ENCODE measurements around the gene PAQR5. TPM values are rescaled to one million over a fixed set of nuclear protein-coding genes. Genes with fewer than 3 reads are reported as not detected.

PAQR5 gene
- total RNA-seq, 2 donors from 2014 or later = 43.6 to 55.6 TPM

- H3K27ac ChIP-seq (ENCODE audit: low read depth, low read length) = no peak overlapping the region
- no peaks in the 10 kb centered on the region for H3K27me3 ChIP-seq (ENCODE audit: control insufficient read depth, insufficient read depth, low read length, poor library complexity, severe bottlenecking)
- no peaks in the 10 kb centered on the region for H3K4me1 ChIP-seq (ENCODE audit: control insufficient read depth, insufficient read depth, low read length)
- Mint-ChIP-seq H3K36me3 (ENCODE audit: low read depth) (peaks cover 48% of the 10 kb centered on the region), H3K4me1 (peaks cover 15% of the 10 kb centered on the region), H3K27me3 (ENCODE audit: insufficient read depth) (no peaks in the 10 kb centered on the region), H3K9me3 (no peaks in the 10 kb centered on the region), H3K4me3 (peak overlapping the region; percentile 89), H3K27ac (peak overlapping the region; percentile 2)
- H3K4me3 ChIP-seq (ENCODE audit: low read length) = peak overlapping the region; percentile 99
- DNase-seq = peak; percentile 40
- peaks cover 38% of the 10 kb centered on the region for H3K36me3 ChIP-seq (ENCODE audit: control insufficient read depth, insufficient read depth, low read length)
- peak overlapping the region; percentile 95 for H3K9ac ChIP-seq (ENCODE audit: extremely low read depth, low read length, poor library complexity, severe bottlenecking)
- no peak for TF ChIP-seq CTCF (conservative IDR thresholded peaks at IDR 0.05)
- no peaks in the 10 kb centered on the region for H3K9me3 ChIP-seq (ENCODE audit: control insufficient read depth, low read length)
- 78 to 81% methylated on average over 4 to 5 of the region's 5 CpGs for WGBS, 2 experiments (ENCODE audit: insufficient coverage in 1 of 2, insufficient read length in 1 of 2)
Measured at GRCh38 chr15:69454953-69455352, 156.2 kb downstream of the PAQR5 start.

DNA sequence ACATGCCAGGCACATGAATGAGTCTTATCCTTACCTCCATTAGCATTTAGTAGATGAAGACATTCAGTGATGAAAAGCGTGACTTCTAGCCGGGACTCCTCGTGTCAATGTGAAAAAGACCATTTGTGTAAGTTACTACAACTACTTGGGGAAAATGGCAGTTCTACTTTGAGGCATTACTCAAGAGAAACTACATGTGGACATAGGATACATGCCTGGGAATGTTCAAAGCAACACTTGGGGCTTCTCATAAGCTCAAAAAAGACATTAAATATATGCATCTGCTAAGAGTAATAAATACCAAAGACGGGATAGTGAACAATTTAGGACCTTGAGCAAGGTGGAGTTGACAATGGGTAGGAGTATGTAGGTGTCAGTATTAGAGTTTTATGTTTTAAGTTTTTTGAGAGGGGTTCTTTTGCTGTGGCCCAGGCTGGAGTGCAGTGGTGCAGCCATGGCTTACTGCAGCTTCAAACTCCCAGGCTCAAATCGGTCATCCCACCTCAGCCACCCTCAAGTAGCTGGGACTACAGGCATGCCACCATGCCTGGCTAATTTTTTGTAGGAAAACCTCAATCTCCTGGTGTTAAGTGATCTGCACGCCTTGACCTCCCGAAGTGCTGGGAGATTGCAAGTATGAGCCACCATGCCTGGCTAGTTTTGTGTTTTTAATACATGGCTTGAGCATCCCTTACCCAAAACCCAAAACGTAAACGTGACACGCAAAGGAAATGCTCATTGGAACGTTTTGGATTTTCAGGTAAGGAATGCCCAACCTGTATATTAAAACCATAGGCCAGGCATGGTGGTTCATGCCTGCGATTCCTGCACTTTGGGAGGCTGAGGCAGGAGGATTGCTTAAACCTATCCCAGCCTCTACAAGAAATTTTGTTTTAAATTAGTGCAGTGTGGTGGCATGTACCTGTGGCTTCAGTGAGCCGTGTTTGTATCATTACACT, 157.8 kb downstream of the PAQR5 start:
- Histone ChIP-seq H3K9me3 (ENCODE audit: control insufficient read depth, low read length) (no peaks in the 10 kb centered on the region), H3K4me1 (ENCODE audit: control insufficient read depth, insufficient read depth, low read length) (no peaks in the 10 kb centered on the region), H3K27me3 (ENCODE audit: control insufficient read depth, insufficient read depth, low read length, poor library complexity, severe bottlenecking) (no peaks in the 10 kb centered on the region), H3K36me3 (ENCODE audit: control insufficient read depth, insufficient read depth, low read length) (peaks cover 38% of the 10 kb centered on the region), H3K9ac (ENCODE audit: extremely low read depth, low read length, poor library complexity, severe bottlenecking) (no peak overlapping the region), H3K4me3 (ENCODE audit: low read length) (no peak overlapping the region), H3K27ac (ENCODE audit: low read depth, low read length) (no peak overlapping the region)
- H3K9me3 Mint-ChIP-seq = no peaks in the 10 kb centered on the region
- WGBS, 2 experiments (ENCODE audit: insufficient coverage in 1 of 2, insufficient read length in 1 of 2) = 94 to 99% methylated on average over 9 to 13 of the region's 13 CpGs
- H3K27me3 Mint-ChIP-seq (ENCODE audit: insufficient read depth) = no peaks in the 10 kb centered on the region
- no peak for TF ChIP-seq CTCF (conservative IDR thresholded peaks at IDR 0.05)
- H3K36me3 Mint-ChIP-seq (ENCODE audit: low read depth) = peaks cover 48% of the 10 kb centered on the region
- H3K4me1 Mint-ChIP-seq = peaks cover 15% of the 10 kb centered on the region
- no peak overlapping the region for H3K4me3 Mint-ChIP-seq
- peak; percentile 41 for DNase-seq
- no peak overlapping the region for H3K27ac Mint-ChIP-seq

Other genes starting within 250 kb of the PAQR5 start
- 10 to 100 TPM; 16.3 to 17.2 TPM for gene GLCE, start 138.3 kb upstream of the PAQR5 start, total RNA-seq
- gene KIF23, start 115.4 kb downstream of the PAQR5 start, total RNA-seq = 10 to 100 TPM; 53.4 to 82.6 TPM
- 1,000 to 10,000 TPM; 1,560 to 1,563 TPM for gene RPLP1, start 153.9 kb downstream of the PAQR5 start, total RNA-seq